ENCODE measurements around the gene LRRC8D.

GRCh38 chr1:89936694-89937093 is 115.9 kb downstream of the LRRC8D start:
- no peak for TF ChIP-seq CTCF (IDR thresholded peaks at IDR 0.05; ENCODE audit: insufficient read depth, low read length, poor library complexity, severe bottlenecking)
- no peak for TF ChIP-seq EZH2phosphoT487 (conservative IDR thresholded peaks at IDR 0.05; ENCODE audit: low read length)

All from SU-DHL-6 (cell line).